ENCODE measurements around the gene CCDC82. TPM values are rescaled to one million over a fixed set of nuclear protein-coding genes. Genes with fewer than 3 reads are reported as not detected.

Gene CCDC82
- total RNA-seq, 1 donor from 2014 or later, result 25.5 TPM

- DNase-seq (ENCODE audit: low read depth), result no peak
- TF ChIP-seq CTCF (IDR thresholded peaks at IDR 0.05; ENCODE audit: insufficient read depth, low read length, poor library complexity, severe bottlenecking), result no peak
- no peaks in the 10 kb centered on the region for H3K36me3 ChIP-seq (ENCODE audit: control insufficient read depth, insufficient read depth, low read length)
- no peaks in the 10 kb centered on the region for H3K27me3 ChIP-seq (ENCODE audit: control insufficient read depth, insufficient read depth, low read length)
- no peak overlapping the region for H3K4me3 ChIP-seq (ENCODE audit: low read depth, low read length)
These were observed 32.9 kb downstream of the CCDC82 start for GRCh38 chr11:96356848-96357247.

- Histone ChIP-seq H3K27me3 (ENCODE audit: control insufficient read depth, insufficient read depth, low read length) (no peaks in the 10 kb centered on the region), H3K4me3 (ENCODE audit: low read depth, low read length) (peak within 1 kb of the TSS; percentile 80), H3K36me3 (ENCODE audit: control insufficient read depth, insufficient read depth, low read length) (no peaks in the 10 kb centered on the region)
- peak; percentile 65 for DNase-seq (ENCODE audit: low read depth)
- peak; percentile 99 for TF ChIP-seq CTCF (IDR thresholded peaks at IDR 0.05; ENCODE audit: insufficient read depth, low read length, poor library complexity, severe bottlenecking)
These were observed 46.6 kb downstream of the CCDC82 start, which contains the start of gene MAML2 for GRCh38 chr11:96342961-96343711. Gene MAML2 (minus strand): TSS chr11:96343195. CDS start chr11:96341895, 1,300 bp downstream.

- no peak for DNase-seq (ENCODE audit: low read depth)
- TF ChIP-seq CTCF (IDR thresholded peaks at IDR 0.05; ENCODE audit: insufficient read depth, low read length, poor library complexity, severe bottlenecking), result no peak
- no peaks in the 10 kb centered on the region for H3K27me3 ChIP-seq (ENCODE audit: control insufficient read depth, insufficient read depth, low read length)
- H3K4me3 ChIP-seq (ENCODE audit: low read depth, low read length), result peak overlapping the region; percentile 80
- H3K36me3 ChIP-seq (ENCODE audit: control insufficient read depth, insufficient read depth, low read length), result no peaks in the 10 kb centered on the region
These were observed 47.4 kb downstream of the CCDC82 start for GRCh38 chr11:96342014-96342960.

GRCh38 chr11:96341211-96342013 lies 48.3 kb downstream of the CCDC82 start:
- Histone ChIP-seq H3K4me3 (ENCODE audit: low read depth, low read length) (peak overlapping the region; percentile 80), H3K27me3 (ENCODE audit: control insufficient read depth, insufficient read depth, low read length) (no peaks in the 10 kb centered on the region), H3K36me3 (ENCODE audit: control insufficient read depth, insufficient read depth, low read length) (no peaks in the 10 kb centered on the region)
- peak; percentile 50 for TF ChIP-seq CTCF (IDR thresholded peaks at IDR 0.05; ENCODE audit: insufficient read depth, low read length, poor library complexity, severe bottlenecking)
- DNase-seq (ENCODE audit: low read depth), result no peak

GRCh38 chr11:96340555-96340885 lies 49.2 kb downstream of the CCDC82 start:
- TF ChIP-seq CTCF (IDR thresholded peaks at IDR 0.05; ENCODE audit: insufficient read depth, low read length, poor library complexity, severe bottlenecking), result no peak
- DNase-seq (ENCODE audit: low read depth), result no peak
- Histone ChIP-seq H3K36me3 (ENCODE audit: control insufficient read depth, insufficient read depth, low read length) (no peaks in the 10 kb centered on the region), H3K27me3 (ENCODE audit: control insufficient read depth, insufficient read depth, low read length) (no peaks in the 10 kb centered on the region), H3K4me3 (ENCODE audit: low read depth, low read length) (peak overlapping the region; percentile 80)

Measured in kidney epithelial cell (primary cell).